NCI-H146 (cell line): ENCODE measurements around the gene TCIRG1.
A peak's percentile ranks its signal among the peaks of the same experiment; 100 is the strongest.

Experiments
- DNase-seq: peaks from one replicate; lab custom pipeline; 2025; lab: John Stamatoyannopoulos, UW

TCIRG1 gene

DNA sequence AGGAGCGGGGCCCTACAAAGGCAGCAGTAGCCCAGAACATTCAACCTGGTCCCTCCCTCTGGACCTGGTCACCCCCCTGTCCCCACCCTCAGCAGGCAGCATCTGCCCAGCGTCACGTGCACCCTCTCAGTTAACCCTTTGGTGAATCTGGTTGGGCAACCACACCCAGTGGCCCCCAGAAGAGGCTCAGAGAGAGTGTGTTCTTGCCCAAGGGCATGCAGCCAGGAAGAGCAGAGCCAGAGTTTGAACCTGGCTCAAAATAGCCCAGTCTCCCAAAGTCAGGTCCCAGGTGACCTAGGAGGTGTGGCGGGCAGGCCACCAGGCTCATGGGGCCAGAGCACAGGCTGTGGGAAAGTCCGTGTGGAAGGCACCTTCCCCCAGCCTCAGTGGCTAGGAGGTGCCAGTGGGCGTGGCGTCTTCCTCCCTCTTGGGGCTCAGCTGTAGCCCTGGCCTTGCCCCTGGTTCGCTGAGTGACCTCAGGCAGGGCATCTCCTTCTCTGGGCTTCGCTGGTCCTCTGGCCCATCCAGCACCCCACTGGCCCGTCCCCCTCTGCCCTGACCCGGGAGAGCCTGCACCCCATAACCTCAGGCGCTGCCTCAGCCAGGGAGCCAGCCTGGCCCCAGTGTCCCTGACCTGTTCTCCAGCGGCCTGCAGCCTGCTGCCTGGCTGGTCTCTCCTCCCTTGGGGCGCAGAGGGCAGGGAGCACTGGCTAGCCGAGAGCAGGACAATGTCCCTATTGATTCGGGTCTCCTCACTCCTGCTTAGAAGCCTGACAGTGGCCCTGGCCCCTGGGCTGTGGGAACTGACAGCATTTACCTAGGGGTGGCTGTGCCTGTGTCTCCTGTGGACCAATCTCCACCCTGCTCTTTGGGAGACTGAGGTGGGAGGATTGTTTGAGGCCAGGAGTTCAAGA is 21.7 kb upstream of the TCIRG1 start:
- DNase-seq = no peak

DNA sequence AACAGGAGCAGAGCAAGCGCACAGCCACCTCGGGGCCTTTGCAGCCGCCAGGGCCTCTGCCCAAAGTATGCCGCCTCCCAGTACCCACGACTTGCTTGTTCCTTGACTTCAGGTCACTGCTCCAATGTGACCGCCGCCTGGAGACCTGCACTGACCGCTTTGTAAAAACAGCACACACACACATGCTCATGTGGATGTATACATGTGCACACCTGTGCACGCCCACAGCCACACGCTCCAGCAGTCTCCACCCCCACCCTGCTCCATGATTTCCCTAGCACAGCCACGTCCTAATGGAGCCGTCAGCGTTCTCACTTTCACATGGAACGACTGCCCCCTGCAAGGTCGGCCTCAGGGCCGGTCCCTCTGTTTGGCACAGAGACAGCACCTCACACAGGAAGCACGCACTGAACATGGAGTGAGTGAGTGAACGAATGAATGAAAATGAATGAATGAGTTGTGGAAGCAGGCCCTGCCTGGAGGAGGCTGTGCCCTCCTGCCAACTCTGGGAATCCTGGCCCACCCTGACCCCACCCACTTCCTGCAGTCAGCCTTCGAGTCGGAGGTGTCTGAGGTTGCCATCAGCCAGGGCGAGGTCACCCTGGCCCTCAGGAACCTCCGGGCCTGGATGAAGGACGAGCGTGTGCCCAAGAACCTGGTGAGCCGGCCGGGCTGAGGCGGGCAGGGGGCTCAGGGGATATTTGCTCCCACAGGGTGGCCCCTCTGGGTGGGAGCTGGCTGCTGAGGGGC is 20.7 kb upstream of the TCIRG1 start:
- DNase-seq = no peak

DNA sequence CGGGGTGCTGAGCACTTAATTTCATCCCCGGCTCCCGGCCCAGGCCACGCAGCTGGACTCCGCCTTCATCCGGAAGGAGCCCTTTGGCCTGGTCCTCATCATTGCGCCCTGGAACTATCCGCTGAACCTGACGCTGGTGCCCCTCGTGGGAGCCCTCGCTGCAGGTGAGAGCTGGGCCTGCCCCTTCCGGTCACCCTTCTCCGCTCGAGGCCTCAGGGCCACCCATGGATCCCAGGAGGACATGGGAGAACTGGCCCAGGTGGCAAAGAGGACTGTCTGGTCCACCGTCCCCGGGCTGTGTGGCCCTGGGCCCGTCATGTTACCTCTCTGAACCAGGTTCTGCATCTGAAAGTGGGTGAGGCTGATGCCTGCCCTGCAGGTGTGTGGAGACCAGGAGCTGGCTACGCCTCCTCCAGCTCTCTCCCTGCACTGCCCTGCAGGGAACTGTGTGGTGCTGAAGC is 20.1 kb upstream of the TCIRG1 start:
- DNase-seq = no peak

DNA sequence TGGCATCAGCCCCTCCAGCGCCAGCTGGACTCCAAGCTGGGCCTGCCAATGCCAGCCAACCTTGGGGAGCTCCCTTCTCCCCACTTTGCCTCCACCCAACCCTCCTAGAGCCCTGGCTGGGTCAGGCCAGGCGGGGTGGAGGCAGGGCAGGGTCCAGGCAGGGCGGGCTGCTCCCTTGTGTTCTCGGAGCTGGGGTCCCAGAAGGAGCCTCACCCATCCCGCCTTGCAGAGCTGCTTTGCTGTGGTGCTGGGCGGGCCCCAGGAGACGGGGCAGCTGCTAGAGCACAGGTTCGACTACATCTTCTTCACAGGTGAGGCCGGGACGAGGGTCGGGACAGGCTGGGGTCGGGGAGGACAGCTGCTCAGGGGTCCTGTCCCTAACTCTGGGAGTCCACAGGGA is 19.3 kb upstream of the TCIRG1 start:
- no peak for DNase-seq

DNA sequence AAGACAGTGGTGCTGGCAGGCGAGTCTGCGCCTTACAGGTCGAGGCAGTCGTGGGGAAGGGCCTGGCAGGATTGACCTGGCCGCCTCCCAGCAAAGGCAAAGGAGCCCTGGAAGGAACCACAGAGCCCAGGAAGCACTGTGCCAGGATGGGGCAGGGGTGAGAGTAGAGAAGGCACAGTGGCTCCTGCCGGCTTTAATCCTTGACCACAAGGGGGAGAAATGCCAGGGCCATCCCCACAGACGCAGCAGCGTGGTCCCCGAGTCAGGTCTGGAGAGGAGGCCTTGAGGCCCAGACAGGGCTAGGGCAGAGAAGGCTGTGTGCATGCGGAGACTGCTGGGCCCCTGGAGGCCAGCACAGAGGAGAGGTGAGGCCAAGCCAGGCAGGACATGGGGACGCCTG is 18.2 kb upstream of the TCIRG1 start:
- DNase-seq = no peak

DNA sequence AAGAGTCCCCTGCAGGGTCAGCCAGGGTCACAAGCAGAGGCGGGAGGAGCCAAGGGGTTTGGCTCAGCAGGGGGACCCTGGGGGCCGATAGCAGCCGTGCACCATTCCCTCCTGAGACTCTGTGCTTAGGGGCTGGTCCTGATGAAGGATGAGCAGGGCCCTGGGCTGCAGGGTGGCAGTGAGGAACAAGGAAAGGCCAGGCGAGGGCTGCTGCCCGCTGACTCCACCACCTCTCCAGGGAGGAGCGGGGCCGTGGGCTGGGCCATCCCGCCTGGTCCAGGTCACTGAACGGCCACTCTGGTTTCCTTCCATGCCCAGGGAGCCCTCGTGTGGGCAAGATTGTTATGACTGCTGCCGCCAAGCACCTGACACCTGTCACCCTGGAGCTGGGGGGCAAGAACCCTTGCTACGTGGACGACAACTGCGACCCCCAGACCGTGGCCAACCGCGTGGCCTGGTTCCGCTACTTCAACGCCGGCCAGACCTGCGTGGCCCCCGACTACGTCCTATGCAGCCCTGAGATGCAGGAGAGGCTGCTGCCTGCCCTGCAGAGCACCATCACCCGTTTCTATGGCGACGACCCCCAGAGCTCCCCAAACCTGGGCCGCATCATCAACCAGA is 17.5 kb upstream of the TCIRG1 start:
- DNase-seq = peak; percentile 40

DNA sequence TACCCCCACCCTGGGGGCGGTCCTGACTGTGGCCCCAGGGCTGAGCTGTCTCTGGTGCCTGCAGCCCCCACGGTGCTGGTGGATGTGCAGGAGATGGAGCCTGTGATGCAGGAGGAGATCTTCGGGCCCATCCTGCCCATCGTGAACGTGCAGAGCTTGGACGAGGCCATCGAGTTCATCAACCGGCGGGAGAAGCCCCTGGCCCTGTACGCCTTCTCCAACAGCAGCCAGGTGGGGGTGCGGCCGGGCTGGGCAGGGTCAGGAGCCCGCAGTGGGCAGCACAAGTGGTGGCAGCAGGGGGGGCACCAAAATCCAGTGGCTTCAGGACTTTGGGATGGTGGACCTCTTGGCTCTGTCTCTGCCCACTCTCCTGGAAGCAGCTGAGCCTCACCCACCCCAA is 16.3 kb upstream of the TCIRG1 start:
- DNase-seq = no peak

DNA sequence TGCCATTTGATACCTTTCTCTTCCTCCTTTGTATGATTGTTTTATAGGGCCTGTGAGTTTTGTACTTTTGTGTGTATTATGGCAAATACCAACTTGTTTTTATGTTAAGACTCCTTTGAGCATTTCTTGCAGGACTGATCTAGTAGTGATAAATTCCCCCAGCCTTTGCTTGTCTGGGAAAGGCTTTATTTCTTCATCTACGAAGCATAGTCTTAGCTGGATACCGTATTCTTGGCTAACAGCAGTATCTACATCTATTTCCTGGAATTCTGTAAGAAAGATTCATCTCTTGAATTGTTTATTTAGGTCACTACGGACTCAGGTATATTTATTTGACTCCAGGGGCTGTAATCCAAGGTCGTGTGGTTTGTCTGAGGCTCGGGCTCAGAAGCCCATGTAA is 14.3 kb upstream of the TCIRG1 start:
- no peak for DNase-seq

DNA sequence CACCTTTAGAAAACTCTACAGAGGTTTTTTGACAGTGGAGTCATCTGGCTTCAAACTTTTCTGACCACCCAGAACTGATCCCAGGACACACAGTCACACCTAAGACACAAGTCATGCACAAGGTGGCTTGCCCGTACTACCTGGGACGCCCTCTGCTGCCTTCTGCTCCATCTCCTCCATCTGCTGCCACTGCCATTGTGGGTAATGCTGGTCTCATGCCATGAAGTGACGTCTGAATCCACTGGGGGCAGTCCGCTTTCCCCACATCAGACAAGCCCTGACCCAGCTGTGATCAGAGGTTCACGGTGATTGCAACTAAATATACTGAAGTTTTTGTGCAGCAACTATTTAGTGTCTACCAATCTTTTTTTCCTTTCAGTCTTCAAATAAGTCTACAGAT is 13.8 kb upstream of the TCIRG1 start:
- no peak for DNase-seq

DNA sequence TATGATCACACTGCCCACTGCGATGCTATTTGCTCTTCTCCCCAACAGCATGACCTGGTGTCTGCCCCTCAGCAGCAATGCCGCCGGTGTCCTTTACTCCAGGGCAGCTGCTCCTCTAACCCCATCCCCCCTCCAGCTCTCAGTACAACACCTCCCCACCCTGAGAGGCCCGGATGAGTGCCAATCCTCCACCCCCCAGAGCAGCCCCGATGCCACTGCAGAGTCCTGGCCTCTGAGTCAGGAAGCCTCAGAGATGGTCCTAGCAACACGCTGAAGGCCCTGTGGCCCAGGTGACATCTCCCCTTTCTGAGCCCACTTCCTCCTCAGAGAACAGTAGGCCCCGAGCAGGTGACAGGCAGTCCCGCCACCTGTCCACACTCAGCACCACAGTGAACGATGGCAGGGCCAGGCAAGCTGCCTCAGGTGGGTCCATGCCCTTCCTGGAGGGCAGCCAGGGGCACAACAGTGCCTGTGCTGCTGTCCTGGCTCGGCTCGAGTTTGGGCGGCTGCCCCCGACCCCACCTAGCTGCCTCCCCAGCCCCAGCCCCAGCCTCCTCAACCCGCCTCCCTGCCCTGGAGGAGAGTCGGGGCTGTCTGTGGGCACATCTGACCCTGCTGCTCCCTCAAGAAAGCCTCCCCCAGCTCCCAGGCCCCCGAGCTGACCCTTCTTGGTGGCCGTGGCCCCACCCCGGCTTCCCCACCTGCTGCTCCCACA is 12.3 kb upstream of the TCIRG1 start:
- DNase-seq = no peak

DNA sequence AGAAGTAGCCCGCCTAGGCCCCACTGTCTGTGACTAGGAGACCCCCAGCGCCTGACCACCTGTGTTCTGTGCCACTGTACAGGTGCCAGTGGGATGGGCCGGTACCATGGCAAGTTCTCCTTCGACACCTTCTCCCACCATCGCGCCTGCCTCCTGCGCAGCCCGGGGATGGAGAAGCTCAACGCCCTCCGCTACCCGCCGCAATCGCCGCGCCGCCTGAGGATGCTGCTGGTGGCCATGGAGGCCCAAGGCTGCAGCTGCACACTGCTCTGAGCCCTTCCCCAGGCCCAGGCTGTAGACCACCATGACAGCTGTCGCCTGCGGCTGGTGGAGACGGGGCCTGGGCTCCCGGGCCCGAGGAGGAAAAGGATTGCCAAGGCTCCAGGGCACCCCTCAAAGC is 11.2 kb upstream of the TCIRG1 start:
- DNase-seq = no peak

DNA sequence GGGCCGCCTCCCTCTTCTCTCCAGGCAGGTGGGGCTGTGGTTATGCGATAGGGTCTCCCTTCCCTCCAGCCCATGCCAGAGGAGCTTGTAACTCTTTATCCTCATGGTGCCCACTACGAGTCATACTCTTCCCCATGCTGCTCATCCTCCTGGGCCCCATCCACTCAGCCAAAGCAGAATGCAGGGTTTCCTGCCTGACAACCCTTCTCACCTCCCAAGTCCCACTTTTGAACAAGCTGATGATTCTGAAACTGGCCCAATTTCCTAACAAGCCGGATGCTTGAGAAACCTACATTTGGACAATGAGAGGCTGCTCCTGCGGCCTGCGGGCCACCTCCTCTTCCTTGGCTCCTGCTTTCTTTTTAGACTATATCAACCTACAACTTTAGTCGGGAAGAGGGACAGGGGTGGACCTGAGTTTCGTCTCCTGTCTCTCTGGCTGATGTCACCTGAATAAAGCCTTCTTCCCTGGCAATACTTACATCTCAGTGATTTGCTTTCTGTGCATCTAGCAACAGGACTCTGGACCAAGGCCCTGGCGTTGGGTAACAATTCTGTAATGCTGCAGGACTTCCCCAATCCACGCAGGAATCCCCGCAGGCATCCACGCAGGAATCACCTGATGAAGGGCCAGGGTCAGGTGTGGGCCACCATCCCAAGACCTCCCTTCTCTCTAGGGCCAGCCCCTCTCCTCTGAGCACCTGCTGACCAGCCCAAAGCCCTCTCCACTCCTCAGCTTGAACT is 9.9 kb upstream of the TCIRG1 start:
- DNase-seq = no peak

DNA sequence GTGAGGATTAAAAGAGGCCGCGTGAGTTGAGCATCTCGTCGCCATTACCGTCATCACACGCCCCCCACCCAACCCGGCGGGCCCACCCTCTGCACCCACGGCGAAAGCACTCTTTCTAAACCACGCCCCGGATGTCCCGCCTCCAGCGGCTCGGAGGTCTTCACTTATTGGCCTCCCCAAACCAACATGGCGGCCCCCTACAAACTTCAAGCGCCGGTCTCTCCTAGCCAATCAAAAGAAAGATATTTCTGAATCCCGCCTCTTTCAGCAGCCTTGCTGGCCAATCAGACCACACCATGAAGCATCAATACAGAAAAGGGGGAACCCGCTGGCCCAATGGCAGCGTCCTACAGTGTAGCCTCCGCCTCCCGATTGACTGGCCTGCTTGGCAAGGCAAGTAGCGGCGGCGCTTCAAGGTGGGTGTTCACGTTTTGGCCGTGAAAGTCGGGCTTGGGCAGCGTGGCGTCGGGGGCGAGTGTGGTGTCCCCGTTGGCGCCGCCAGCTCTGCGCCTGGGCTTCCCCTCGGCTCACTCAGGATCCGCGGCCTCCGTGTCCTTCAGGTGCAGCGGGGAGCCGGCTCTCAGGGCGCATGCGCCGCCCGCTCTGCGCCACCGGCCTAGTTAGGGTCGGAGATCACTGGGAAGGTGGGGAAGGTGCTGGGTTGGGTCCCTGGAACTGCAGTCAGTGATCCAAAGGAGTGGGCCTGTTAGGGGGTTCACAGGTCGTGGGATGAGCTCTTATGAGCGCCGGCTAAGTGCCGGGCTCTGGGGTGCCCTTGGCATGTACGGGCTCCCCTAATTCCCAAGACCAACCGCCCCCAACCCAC is 8.3 kb upstream of the TCIRG1 start, which contains the start of gene NDUFS8:
NDUFS8 (plus strand) TSS at position 364 of the 826 bp plus-strand sequence. CDS start 1,471 bp downstream, outside the sequence.
- peak; percentile 99 for DNase-seq

DNA sequence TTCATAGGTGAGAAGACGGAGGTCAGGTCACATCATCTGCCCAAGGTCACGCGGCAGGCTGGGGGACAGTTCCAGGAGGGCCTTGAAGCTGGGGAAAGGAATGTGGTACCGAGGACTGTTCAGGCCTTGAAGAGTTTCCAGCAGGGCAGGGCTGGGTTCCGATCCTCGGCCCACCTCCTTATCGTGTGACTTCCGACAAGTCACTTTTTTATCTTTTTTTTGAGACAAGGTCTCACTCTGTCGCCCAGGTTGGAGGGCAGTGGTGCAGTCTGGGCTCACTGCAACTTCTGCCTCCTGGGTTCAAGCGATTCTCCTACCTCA is 7.7 kb upstream of the TCIRG1 start:
- no peak for DNase-seq

DNA sequence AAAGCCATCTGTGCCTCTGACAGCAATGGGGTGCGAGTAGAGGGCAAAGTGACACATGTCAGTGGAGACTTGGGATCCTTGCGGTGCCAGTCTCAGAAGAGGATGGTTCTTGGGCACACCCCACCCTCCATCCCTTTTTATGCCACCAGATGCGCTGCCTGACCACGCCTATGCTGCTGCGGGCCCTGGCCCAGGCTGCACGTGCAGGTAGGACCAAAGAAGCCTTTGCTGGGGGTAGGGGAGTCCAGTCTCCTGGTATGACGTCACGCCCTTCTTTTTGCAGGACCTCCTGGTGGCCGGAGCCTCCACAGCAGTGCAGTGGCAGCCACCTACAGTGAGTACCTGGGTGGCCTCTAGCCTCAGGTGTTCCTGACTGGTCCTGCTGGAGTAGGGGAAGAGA is 6.8 kb upstream of the TCIRG1 start:
- DNase-seq = no peak

DNA sequence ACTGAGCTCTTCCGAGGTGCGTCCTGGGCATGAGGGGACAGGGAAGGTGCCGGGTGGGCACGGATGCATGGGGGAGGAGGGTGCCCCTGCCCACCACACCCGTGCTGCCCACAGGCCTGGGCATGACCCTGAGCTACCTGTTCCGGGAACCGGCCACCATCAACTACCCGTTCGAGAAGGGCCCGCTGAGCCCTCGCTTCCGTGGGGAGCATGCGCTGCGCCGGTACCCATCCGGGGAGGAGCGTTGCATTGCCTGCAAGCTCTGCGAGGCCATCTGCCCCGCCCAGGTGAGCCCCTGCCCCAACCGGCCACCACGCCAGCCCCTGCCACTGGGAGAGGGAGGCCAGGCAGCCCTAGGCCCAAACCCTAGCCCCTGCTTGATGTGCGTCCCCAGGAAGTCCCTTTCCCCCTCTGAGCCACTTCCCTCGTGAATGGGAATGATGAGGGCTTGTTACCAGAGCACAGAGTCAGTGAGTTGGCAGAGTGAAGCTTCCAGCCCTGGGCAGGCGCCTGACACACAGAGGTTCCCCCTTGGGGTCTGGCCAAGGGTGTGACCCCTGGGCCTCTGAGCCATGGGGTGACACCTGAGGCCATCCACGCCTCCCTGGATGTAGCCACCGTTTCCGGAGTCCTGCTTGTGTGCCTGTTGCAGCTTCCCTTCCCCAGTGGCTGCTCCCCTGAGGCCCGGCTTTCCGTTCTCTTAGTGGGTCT is 5.7 kb upstream of the TCIRG1 start:
- DNase-seq = no peak

DNA sequence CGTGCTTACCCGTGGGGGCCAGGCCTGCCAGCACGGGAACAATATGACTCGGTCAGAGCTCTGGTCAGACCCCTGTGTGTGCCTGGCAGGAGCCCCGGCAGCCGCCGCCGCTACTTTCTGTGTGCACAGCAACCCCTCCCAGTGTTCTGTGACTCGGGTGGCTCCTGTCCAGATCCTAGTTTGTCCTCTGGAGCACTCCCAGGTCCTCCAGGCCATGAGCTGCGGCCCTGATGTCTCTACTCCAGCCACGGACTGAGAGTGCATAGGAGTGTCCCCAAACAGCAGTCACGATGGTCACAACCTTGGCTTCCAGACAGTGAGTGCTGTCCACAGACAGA is 5.1 kb upstream of the TCIRG1 start:
- no peak for DNase-seq

DNA sequence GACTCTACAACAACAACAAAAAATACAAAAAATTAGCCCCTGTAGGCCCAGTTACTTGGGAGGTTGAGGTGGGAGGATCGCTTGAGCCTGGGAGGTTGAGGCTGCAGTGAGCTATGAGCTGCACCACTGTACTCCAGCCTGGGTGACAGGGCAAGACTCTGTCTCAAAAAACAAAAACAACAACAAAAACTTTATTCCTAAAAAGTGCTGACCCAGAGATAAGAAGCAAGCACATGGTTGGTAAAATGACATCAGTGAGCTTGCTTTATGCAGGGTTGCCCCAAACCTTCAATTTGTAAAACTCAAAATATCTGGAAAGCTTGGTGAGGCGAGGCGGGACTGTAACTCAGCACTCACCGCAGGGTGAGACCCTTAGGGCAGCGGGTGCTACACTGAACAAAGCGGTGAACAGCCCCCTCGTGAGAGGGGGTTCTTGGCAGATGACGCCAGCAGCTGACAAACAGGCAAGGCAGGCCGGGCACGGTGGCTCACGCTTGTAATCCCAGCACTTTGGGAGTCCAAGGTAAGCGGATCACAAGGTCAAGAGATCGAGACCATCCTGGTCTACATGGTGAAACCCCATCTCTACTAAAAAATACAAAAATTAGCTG is 3.5 kb upstream of the TCIRG1 start:
- DNase-seq = no peak

DNA sequence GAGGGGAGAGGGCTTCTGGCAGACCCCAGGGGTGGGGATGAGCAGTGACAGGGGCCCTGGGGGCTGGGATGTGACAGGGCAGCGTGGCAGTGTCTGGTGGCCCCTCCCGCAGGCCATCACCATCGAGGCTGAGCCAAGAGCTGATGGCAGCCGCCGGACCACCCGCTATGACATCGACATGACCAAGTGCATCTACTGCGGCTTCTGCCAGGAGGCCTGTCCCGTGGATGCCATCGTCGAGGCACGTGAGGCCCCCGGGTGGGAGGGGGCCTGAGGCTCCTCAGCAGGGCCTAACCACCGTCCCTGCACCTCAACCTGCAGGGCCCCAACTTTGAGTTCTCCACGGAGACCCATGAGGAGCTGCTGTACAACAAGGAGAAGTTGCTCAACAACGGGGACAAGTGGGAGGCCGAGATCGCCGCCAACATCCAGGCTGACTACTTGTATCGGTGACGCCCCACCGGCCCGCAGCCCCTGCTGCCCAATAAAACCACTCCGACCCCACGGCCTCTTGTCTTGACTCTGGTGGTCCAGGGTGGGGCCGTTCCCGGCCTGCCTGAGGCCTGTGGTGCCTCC is 2.6 kb upstream of the TCIRG1 start:
- no peak for DNase-seq
